K562 treated with DMSO at 1 percent for 24 hours (cell line): Measurements from ENCODE around the gene SRP19. TPM values are rescaled to one million over a fixed set of nuclear protein-coding genes. Genes with fewer than 3 reads are reported as not detected.

Experiments
- total RNA-seq: library from RNA; unstranded; fragments of 300-600 nt; gene quantifications from 2 replicates; pipeline ENCODE4 v1.2.3, GENCODE V29; 2022; ENCODE audit warnings: low read depth; ENCODE audit not compliant: insufficient read depth

SRP19 gene
- 83.2 and 85.1 TPM in 2 replicates for total RNA-seq

DNA sequence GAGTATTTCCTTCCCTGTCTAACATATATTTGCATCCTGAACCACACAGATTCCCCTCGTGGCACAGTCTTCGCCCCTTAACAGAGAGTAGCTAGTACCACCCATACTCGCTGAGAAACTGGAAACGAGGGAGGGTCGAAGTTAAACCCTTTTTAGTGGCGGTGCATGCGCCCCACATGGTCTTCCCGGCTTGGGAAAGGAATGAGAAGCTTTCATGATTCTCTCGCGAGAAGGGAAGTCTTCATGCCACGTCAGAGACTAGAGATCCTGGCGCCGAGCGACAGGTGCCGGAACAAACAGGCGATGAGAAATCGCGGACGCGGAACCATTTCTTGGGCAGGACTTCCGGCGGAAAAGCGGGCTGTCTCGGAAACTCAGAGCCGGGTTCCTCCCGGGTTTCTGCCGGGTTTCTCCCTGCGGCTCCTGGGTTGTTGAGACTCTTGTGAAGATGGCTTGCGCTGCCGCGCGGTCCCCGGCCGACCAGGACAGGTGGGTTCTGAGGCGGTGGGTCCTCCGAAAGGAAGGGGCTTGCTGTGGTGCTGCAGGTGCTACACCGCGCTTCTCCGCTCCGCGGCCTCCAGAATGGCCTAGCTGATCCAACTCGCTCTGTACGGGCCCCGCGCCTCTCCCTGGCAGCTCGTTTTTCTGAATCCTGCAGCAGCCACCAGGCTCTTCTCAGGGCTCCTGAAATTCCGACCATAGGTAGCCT lies at the start of gene SRP19:
SRP19 (plus strand) TSS at position 359 of the 709 bp plus-strand sequence; CDS start at position 449, 90 bp downstream.

Other genes with a start within 250 kb of the SRP19 start
- gene APC, start 123.4 kb upstream of the SRP19 start, total RNA-seq: 9.5 and 17.4 TPM in 2 replicates
- 26.3 and 27.7 TPM in 2 replicates for gene REEP5, start 60.9 kb downstream of the SRP19 start, total RNA-seq
- gene DCP2, start 115.5 kb downstream of the SRP19 start, total RNA-seq: 17.1 and 29.0 TPM in 2 replicates